HEK293 (cell line): ENCODE measurements around the gene KIF25.

Experiments used
- TCF7L2 ChIP-seq: IDR thresholded peaks from 2 replicates; pipeline ENCODE4 v1.6.1; 2011; ENCODE audit warnings: low read depth, mild to moderate bottlenecking, inconsistent platforms, low read length, moderate library complexity, borderline replicate concordance
- TF ChIP-seq, protein P1 (sequence below): fragments of 450-650 bp; formaldehyde crosslinking; IDR thresholded peaks from 2 replicates; pipeline ENCODE4 v1.5.1; 2016; ENCODE audit warnings: missing biosample characterization, missing genetic modification characterization

DNA sequence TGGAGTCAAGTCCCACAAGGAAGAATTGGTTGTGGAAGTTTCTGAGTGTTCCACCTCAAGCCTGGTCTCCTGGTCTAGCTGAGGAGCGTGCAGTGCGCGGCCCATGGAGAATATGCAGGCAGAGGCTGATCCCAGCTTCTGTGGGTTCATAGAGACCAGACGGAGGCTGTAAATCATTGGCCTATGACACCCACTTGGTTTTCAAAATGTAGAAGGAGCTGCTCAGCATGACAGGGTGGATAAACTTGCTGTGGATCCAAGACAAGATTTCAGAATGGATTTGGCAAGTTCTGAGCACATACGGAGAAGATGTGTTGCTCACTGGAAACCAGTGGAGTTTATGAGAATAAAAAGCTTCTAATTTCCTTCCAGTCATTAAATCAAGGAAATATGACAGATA lies 744 bp downstream of the KIF25 start:
- no peak for TF ChIP-seq TCF7L2
- TF ChIP-seq, protein P1, sequence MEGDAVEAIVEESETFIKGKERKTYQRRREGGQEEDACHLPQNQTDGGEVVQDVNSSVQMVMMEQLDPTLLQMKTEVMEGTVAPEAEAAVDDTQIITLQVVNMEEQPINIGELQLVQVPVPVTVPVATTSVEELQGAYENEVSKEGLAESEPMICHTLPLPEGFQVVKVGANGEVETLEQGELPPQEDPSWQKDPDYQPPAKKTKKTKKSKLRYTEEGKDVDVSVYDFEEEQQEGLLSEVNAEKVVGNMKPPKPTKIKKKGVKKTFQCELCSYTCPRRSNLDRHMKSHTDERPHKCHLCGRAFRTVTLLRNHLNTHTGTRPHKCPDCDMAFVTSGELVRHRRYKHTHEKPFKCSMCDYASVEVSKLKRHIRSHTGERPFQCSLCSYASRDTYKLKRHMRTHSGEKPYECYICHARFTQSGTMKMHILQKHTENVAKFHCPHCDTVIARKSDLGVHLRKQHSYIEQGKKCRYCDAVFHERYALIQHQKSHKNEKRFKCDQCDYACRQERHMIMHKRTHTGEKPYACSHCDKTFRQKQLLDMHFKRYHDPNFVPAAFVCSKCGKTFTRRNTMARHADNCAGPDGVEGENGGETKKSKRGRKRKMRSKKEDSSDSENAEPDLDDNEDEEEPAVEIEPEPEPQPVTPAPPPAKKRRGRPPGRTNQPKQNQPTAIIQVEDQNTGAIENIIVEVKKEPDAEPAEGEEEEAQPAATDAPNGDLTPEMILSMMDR = no peak
